B cell (primary cell): ENCODE results near the gene GLOD5.

Experiments
- CTCF ChIP-seq: fragments of 200-600 bp; IDR thresholded peaks from one replicate; pipeline ENCODE4 v1.8.0; 2022; ENCODE audit warnings: antibody characterized with exemption, mild to moderate bottlenecking
- EZH2 ChIP-seq: IDR thresholded peaks from 2 replicates; pipeline ENCODE4 v1.6.1; 2012; ENCODE audit warnings: borderline replicate concordance, low read depth, mild to moderate bottlenecking, moderate library complexity, low read length; ENCODE audit not compliant: insufficient read depth, poor library complexity, severe bottlenecking

- TF ChIP-seq CTCF (no peak), EZH2 (no peak)
These were observed 53.2 kb downstream of the GLOD5 start for GRCh38 chrX:48814722-48815121.
